HG02623 (cell line): ENCODE results near the gene ORM2.
A peak's percentile ranks its signal among the peaks of the same experiment; 100 is the strongest.

ENCODE experiments used
- ATAC-seq: cut with Tn5 transposase; IDR thresholded peaks from one replicate; pipeline ENCODE4 v1.9.1; 2021; ENCODE audit warnings: moderate library complexity; ENCODE audit not compliant: unreplicated experiment

ORM2 gene

DNA sequence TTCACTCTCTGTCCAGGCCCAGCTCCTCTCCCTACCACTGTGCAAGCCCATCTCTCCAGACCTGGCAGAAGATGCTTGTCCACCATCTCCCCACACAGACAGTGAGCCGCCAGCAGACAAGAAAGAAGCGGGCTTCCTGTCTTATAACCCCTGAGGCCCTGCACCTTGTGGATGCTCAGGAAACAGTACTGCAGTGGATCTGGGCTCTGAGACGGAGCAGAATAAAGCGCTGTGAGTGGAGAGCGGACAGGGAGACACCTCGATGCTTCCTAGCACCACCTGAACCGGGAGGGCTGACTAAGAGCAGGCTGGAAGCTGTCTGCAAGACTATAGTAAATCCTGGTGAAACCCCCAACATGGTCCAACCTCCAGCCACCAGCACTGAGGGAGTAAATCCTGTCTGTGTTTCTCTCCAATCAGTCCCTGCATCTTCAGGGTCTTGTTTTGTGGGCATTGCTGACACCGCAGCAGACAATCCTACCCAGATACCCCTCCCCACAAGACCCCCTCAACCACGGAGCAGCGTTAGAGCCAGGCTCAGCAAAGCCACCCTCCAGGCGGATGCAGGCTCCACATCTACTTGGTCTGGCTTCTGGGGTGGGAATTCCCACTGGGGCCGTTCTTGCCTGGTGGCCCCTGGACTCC is 18.7 kb downstream of the ORM2 start:
- no peak for ATAC-seq

- peak; percentile 84 for ATAC-seq
These were observed 19.3 kb downstream of the ORM2 start for GRCh38 chr9:114348906-114349482.

DNA sequence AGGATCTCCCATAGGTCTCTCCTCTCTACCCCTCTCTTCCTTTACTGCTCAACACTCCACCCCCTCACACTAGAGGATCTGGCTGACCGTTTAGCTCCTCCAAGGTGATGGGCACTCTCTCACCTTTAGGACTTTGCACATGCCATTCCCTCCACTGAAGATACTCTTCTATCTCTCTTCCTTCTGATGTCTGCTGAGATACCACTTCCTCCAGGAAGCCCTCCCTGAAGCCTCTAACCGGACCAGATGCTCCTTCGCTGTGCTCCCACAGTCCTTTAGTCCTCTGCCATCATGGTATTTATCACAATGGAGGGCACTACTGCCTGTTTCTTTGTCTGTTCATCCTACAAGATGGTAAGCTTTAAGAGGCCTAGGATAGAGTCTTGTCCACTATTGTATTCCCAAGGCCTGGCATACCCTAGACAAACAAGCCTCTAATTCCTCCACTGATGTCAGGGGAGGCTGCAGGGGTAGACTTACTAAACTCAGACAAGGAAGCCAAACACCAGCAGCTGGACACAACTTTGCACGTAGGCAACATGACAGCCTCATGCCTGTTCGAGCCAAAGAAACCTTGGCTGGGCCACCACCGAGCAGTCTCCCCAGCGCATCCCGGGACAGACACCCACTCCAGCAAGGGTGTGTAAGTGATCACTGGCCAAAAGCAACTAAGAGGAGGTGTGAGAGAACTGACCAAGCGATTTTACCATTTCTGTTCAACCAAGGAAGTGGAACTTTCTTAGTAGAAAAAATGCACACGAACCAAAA is 20.2 kb downstream of the ORM2 start:
- no peak for ATAC-seq

- ATAC-seq, result no peak
These were observed 21.1 kb downstream of the ORM2 start for GRCh38 chr9:114350636-114351401.

GRCh38 chr9:114351932-114352331 is 22.3 kb downstream of the ORM2 start:
- no peak for ATAC-seq

- no peak for ATAC-seq
These were observed 26.2 kb downstream of the ORM2 start for GRCh38 chr9:114355821-114356220.

DNA sequence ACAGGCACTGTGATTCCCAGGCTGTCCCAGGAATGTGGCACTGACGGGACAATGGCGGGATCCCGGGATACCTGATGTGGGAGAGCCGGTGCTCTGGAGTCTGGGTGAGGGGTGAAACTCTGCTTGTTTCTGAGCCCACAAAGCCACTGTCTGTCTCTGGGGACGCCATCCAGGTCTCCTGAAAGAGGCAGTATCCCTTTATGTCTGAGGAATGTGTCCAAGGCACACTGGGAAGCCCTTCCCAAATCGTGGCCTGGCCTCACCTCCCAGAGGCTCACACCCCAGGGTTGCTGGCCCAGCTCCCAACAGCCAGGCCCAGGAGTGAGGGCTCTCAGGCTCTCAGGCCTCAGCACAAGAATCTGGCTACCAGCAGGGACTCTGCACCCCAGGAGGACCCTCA is 27.1 kb downstream of the ORM2 start:
- no peak for ATAC-seq

DNA sequence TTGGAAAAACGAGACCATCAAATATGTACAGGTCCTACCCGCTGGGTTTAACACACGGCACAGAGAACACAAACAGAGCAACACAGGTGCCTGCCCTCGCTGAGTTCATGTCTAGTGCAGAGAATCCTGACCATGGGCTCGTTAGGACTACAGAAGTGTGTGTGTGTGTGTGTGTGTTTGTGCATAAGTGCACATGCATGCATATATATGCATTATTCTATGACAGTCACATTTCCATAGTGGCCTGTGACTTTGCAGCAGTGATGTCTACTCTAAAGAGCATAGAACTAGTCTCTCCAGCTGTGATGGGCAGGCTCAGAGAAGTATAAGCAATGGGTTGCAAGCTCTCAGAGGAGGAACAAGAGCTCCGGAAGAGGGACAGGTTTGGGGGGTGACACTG is 27.7 kb downstream of the ORM2 start:
- no peak for ATAC-seq

DNA sequence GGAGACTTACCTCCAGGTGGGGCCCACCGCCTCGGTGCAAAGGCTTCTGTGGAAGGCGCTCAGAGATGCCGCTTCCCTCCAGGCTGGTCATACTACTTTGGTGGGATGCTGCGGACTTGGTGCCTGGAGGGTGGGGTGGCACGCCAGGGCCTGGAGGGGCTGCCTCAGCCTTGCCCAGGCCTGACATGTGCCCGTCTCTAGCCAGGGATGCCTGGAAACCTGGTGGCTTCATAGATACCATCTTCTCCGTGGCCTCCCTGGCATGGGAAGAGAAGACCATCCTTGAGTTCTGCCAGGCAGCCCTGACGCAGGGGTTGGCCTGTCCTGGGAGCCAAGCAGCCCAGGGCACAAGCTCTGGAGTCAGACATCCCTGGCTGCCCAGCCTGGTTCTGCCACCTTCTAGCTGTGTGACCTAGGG is 28.3 kb downstream of the ORM2 start:
- no peak for ATAC-seq

DNA sequence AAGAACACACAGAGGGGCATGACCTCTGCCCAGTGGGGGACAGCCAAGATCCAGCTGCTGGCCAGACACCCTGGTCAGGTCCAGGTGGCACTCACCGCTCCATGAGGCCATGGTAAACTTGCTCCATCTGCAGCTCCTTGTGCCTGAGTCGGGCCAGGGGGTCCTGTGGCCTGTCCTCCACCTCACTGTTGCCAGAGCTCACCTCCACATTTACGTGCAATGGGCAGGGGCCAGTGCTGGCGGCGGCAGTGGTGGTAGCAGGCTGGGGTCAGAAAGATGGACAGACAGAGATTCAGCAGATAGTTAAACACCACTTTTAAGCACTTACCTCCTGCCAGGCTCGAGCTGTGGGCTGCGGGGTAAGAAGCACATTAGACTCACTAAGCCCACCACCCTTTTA is 30.1 kb downstream of the ORM2 start:
- no peak for ATAC-seq

GRCh38 chr9:114361542-114361941 is 31.9 kb downstream of the ORM2 start:
- ATAC-seq, result no peak

- no peak for ATAC-seq
These were observed 32.7 kb downstream of the ORM2 start for GRCh38 chr9:114362394-114362793.

DNA sequence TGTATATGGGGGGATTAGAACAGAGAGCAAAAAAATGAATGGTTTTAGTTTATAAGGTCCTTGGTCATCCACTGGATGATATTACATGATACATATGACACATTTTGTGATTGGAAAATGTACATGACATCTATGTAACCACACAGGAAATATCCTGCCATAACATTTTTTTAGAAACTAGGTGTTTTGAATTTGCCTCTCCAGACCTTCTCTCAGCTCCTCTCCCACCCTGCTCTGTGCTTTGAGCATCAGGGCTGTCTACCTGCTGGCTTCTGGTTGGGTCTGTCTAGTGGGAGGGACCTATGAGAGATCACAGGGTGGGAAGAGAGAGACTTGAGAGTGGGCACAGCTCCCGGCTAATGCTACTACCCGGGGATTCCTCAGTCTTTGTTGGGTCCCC is 33.8 kb downstream of the ORM2 start:
- ATAC-seq, result no peak

DNA sequence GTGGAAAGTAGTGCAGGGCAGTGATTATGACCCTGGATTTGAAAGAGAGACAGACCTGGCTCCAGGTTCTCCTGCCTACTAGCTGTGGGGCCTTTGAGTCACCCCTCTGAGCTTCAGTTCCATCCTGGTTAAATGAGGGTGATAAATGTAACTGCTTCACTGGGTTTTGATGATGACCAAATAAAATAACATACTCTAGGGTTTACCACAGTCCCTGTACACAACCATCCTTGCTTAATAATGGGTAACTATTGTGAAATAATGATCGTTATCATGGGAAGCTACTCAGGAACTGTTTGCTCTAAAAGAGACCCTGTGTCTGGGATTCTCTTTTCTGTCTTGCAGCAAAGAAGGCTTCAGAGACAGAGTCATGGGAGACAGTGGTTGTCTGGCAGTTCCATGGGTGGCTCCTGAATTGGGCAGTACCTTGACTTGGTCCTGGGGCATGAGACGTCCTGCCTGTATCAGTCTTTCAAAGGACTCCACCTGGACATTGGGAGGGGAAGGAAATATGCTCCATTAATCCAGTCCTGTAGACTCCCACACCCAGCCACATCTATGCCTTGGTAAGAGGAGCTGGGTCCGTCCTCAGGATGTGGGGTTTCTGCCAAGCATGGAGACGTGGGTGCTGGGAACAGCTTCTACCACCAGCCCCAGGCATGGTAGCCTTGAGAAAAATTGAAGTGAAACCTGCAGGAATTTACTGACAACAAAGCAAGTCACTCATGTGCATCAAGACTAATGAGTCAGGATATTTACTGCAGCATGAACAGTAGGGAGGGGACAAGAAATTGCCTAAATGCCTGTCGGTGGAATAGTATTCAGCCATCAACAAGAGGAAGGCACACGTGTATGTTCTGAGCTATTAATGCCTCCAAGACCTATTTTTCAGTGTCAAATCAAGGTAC is 34.7 kb downstream of the ORM2 start:
- no peak for ATAC-seq

GRCh38 chr9:114365194-114365593 is 35.5 kb downstream of the ORM2 start:
- no peak for ATAC-seq

DNA sequence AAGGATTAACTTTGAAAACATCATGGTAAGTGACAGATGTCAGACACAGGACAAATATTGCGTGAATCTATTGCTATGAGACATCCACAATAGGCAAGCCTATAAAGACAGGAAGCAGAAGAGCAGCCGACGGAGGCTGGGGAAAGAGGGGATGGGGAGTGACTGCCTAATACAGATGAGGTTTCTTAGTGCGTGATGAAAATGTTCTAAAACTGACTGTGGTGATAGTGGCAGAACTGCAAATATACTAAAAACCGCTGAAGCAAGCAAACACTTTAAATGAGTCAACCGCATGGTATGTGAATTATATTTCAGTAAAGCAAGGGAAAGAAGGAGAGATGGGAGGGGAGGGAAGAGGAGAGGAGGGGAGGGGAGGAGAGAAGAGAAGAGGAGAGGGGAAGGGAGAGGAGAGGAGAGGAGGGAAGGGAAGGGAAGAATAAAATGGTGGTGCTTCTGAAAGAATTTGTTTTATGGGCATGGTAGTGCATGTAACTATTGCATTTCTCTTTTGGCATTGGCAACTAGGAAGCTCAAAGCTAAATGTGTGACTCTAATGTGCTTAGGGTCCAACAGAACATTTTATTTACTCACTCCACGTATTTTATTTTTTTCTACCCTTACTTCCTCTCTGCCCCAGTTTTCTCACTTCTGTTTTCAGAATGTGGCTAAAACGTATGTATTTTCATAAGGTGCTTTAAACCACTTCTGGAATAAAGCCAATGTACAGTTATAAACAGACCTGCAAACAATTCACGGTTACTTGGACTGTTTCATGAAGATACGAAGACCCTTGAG is 36.9 kb downstream of the ORM2 start:
- ATAC-seq, result peak; percentile 31

- no peak for ATAC-seq
These were observed 37.7 kb downstream of the ORM2 start for GRCh38 chr9:114367366-114367765.

GRCh38 chr9:114367772-114368569 is 38.3 kb downstream of the ORM2 start:
- no peak for ATAC-seq
